ENCODE results near the gene ADGRF4.
A peak's percentile ranks its signal among the peaks of the same experiment; 100 is the strongest.

The ADGRF4 gene

GRCh38 chr6:47655719-47656595 is 42.4 kb upstream of the ADGRF4 start:
- Histone ChIP-seq H3K27me3 (replicated peaks) (no peaks in the 10 kb centered on the region), H3K27ac (no peak overlapping the region), H3K4me3 (ENCODE audit: low read depth, low read length) (no peak overlapping the region), H3K36me3 (replicated peaks) (no peaks in the 10 kb centered on the region)
- no peak for DNase-seq
- in situ Hi-C loops (cut with HindIII; ENCODE audit: low pct_ligation_motif_present, low sequenced_read_pairs) = no loop called here
- TF ChIP-seq, protein P1, sequence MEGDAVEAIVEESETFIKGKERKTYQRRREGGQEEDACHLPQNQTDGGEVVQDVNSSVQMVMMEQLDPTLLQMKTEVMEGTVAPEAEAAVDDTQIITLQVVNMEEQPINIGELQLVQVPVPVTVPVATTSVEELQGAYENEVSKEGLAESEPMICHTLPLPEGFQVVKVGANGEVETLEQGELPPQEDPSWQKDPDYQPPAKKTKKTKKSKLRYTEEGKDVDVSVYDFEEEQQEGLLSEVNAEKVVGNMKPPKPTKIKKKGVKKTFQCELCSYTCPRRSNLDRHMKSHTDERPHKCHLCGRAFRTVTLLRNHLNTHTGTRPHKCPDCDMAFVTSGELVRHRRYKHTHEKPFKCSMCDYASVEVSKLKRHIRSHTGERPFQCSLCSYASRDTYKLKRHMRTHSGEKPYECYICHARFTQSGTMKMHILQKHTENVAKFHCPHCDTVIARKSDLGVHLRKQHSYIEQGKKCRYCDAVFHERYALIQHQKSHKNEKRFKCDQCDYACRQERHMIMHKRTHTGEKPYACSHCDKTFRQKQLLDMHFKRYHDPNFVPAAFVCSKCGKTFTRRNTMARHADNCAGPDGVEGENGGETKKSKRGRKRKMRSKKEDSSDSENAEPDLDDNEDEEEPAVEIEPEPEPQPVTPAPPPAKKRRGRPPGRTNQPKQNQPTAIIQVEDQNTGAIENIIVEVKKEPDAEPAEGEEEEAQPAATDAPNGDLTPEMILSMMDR (IDR thresholded peaks at IDR 0.05; ENCODE audit: low read depth, low read length, missing control alignments) = no peak

- no peak overlapping the region for H3K27ac ChIP-seq
- TF ChIP-seq, protein P1 (IDR thresholded peaks at IDR 0.05; ENCODE audit: low read depth, low read length, missing control alignments) = no peak
- H3K4me3 ChIP-seq (ENCODE audit: low read depth, low read length) = no peak overlapping the region
- H3K27me3 ChIP-seq (replicated peaks) = no peaks in the 10 kb centered on the region
- in situ Hi-C loops (cut with HindIII; ENCODE audit: low pct_ligation_motif_present, low sequenced_read_pairs) = no loop called here
- DNase-seq = no peak
- no peaks in the 10 kb centered on the region for H3K36me3 ChIP-seq (replicated peaks)
These were observed 36.4 kb upstream of the ADGRF4 start for GRCh38 chr6:47661960-47662359.

DNA sequence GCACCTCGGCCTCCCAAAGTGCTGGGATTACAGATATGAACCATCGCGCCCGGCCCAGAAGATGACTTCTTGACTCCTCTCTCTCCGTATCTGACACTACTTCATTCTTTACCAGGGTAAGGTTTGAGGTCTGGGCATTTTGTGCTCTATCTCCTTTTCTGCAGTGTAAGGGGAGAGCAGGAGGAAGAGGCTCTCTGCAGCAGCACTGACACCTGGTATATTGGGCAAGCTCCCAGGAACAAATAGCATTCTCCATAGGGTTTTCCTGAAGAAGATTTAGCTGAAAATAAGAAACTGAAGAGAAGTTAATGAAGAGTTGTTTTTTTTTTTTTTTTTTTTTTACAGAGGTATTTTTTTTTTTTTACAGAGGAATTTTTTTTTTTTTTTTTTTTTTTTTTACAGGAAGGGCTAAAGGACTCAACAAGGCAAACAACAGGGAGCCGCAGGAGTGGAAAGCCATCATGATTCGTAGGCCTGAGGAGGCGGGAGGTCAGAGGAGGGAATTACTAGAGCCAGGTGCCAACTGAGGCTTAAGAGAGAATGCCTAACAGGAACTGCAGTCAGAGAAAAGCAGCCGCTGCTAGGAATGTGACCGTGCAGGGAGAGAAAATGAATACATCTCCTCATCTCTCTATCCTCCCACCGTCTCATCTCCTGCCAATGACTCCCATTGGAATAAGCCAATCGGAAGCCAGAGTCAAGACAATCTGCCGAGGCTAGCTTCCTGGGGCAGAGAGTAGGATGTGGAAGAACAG is 34.7 kb upstream of the ADGRF4 start:
- H3K27me3 ChIP-seq (replicated peaks) = no peaks in the 10 kb centered on the region
- H3K27ac ChIP-seq = no peak overlapping the region
- in situ Hi-C loops (cut with HindIII; ENCODE audit: low pct_ligation_motif_present, low sequenced_read_pairs) = no loop called here

GRCh38 chr6:47665112-47665511 is 33.3 kb upstream of the ADGRF4 start:
- H3K27ac ChIP-seq = no peak overlapping the region
- TF ChIP-seq, protein P1 (IDR thresholded peaks at IDR 0.05; ENCODE audit: low read depth, low read length, missing control alignments) = no peak
- in situ Hi-C loops (cut with HindIII; ENCODE audit: low pct_ligation_motif_present, low sequenced_read_pairs) = no loop called here
- no peaks in the 10 kb centered on the region for H3K36me3 ChIP-seq (replicated peaks)
- no peak for DNase-seq
- H3K27me3 ChIP-seq (replicated peaks) = no peaks in the 10 kb centered on the region
- no peak overlapping the region for H3K4me3 ChIP-seq (ENCODE audit: low read depth, low read length)

More for the DNA sequence above, 34.7 kb upstream of the ADGRF4 start:
- Histone ChIP-seq H3K36me3 (replicated peaks) (no peaks in the 10 kb centered on the region), H3K4me3 (ENCODE audit: low read depth, low read length) (no peak overlapping the region)
- no peak for DNase-seq
- TF ChIP-seq, protein P1 (IDR thresholded peaks at IDR 0.05; ENCODE audit: low read depth, low read length, missing control alignments) = no peak

DNA sequence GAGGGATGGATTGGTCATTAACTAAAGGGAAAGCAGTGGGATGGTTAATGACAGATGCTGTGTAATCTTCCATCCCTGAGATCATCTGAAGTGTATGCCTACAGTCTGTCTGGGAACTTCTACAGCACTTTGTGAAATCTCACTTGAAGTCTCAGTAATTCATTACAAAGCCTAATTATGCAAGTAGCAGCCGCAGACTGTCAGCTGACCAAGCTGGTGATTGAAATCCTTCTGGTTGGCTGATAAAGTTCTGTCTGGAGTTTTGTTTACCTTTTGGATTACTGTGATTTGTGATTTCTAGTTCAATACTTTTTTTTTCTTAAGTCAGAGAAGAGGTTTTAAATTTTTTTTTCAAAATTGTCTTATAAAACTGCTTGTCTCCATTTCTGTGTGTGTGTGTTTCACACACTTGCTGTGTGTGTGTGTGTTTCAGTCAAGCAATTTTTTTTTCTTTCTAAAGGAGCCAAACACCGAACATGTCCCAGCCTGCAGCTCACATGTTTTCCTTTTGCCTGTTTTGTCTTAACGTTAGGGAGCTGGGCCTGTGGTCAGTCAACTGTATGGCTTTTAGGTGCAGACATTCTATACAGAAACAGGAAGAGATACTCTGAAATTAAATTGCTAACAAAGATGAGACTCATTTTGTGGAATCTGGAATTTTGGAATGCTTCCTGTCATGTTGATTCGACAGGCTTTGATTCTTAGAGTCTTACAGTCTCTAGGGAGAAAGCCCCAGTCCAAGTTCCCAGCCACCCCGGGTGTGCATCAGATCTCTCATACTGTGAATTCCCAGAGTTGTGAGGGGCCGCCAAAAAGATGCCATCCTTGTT is 28.5 kb upstream of the ADGRF4 start:
- Histone ChIP-seq H3K36me3 (replicated peaks) (no peaks in the 10 kb centered on the region), H3K27me3 (replicated peaks) (no peaks in the 10 kb centered on the region), H3K4me3 (ENCODE audit: low read depth, low read length) (no peak overlapping the region), H3K27ac (no peak overlapping the region)
- in situ Hi-C loops (cut with HindIII; ENCODE audit: low pct_ligation_motif_present, low sequenced_read_pairs) = no loop called here
- TF ChIP-seq, protein P1 (IDR thresholded peaks at IDR 0.05; ENCODE audit: low read depth, low read length, missing control alignments) = no peak
- peak; percentile 17 for DNase-seq

Data from brain microvascular endothelial cell (primary cell).